HCT116 (cell line): Measurements from ENCODE around the gene DDX24. TPM values are rescaled to one million over a fixed set of nuclear protein-coding genes. Genes with fewer than 3 reads are reported as not detected.

ENCODE experiments used
- ATAC-seq: fragments of 200-7000 bp; cut with Tn5 transposase; 2 replicates; pipeline ENCODE4 v1.9.1; 2020; ENCODE audit warnings: mild to moderate bottlenecking, moderate library complexity
- BruUV-seq: library from RNA; stranded (reverse); fragments of 400-500 nt; replicated peaks from 2 replicates; lab custom pipeline; 2021; lab: Mats Ljungman, UMichigan
- CTCF ChIA-PET: fragments of 300-600 bp; sonication (Branson Sonifier 250); formaldehyde crosslinking; loops from one replicate; lab custom pipeline; 2021; ENCODE audit warnings: antibody characterized with exemption; lab: Charles Lee
- POLR2A ChIA-PET: fragments of 300-600, 350-600 bp; sonication (Branson Sonifier 250); formaldehyde crosslinking; loops from one replicate; lab custom pipeline; 2021; ENCODE audit warnings: antibody characterized with exemption; lab: Charles Lee
- RAD21 ChIA-PET, 2 experiments: fragments of 300-600 bp; sonication (Branson Sonifier 250); formaldehyde crosslinking; loops; one replicate each; lab custom pipeline; 2023; ENCODE audit warnings: low total read pairs in 2 of 2; ENCODE audit not compliant: uncharacterized antibody in 2 of 2, unreplicated experiment in 2 of 2, low non-redundant PET in 1 of 2; lab: Charles Lee
- DNase-seq: peaks from one replicate; pipeline ENCODE4 v3.0.0-alpha.2; 2010; ENCODE audit warnings: low read depth, low spot score
- H2AFZ ChIP-seq: fragments of 200-600 bp; shearing (Covaris generic), sonication (generic); 2 replicates; pipeline ENCODE4 v1.6.1; 2017; ENCODE audit warnings: low read depth, mixed run types, mixed read lengths, antibody characterized with exemption, low read length; ENCODE audit not compliant: poor library complexity, severe bottlenecking
- H3K27ac ChIP-seq: 2 replicates; pipeline ENCODE4 v1.5.1; 2012; ENCODE audit warnings: low read depth, low read length
- H3K27me3 ChIP-seq: fragments of 200-600 bp; sonication (generic); 2 replicates; pipeline ENCODE4 v1.6.1; 2016; ENCODE audit warnings: mixed run types, low read length, mixed read lengths; ENCODE audit not compliant: insufficient read depth
- H3K36me3 ChIP-seq, 2 experiments: fragments of 200-500 bp in 1 of 2; fragments of 200-600 bp in 1 of 2; sonication (Bioruptor generic) in 1 of 2; sonication (generic) in 1 of 2; 2 replicates each; pipeline versions ENCODE4 v1.5.1 to v1.6.1; 2014 to 2016; ENCODE audit warnings: low read length in 2 of 2, inconsistent platforms in 1 of 2, mixed read lengths in 1 of 2, mixed run types in 1 of 2; ENCODE audit not compliant: insufficient read depth in 2 of 2, control insufficient read depth in 1 of 2
- H3K4me1 ChIP-seq, 2 experiments: fragments of 200-600 bp in 1 of 2; sonication (generic) in 1 of 2; 2 replicates each; pipeline versions ENCODE4 v1.5.1 to v1.6.1; 2012 to 2017; ENCODE audit warnings: low read length in 2 of 2, inconsistent platforms in 1 of 2, mild to moderate bottlenecking in 1 of 2, mixed read lengths in 1 of 2, mixed run types in 1 of 2, moderate library complexity in 1 of 2; ENCODE audit not compliant: insufficient read depth in 2 of 2, control insufficient read depth in 1 of 2
- H3K4me2 ChIP-seq: fragments of 200-600 bp; sonication (generic); 2 replicates; pipeline ENCODE4 v1.6.1; 2017; ENCODE audit warnings: mixed run types, low read length, mixed read lengths
- H3K4me3 ChIP-seq, 2 experiments: fragments of 200-600 bp in 1 of 2; sonication (generic) in 1 of 2; replicated peaks in 1 of 2; 2 replicates each; pipeline ENCODE4 v1.5.1; 2011 to 2016; ENCODE audit warnings: low read length in 2 of 2, control low read depth in 1 of 2, low read depth in 1 of 2, mild to moderate bottlenecking in 1 of 2, mixed read lengths in 1 of 2, mixed run types in 1 of 2
- H3K79me2 ChIP-seq: fragments of 200-600 bp; sonication (generic); 2 replicates; pipeline ENCODE4 v1.6.1; 2017; ENCODE audit warnings: mild to moderate bottlenecking, mixed run types, low read length, moderate library complexity, mixed read lengths; ENCODE audit not compliant: insufficient read depth
- H3K9ac ChIP-seq: fragments of 200-600 bp; sonication (generic); 2 replicates; pipeline ENCODE4 v1.6.1; 2016; ENCODE audit warnings: low read length, mixed read lengths
- H3K9me2 ChIP-seq: fragments of 200-600 bp; sonication (generic), shearing (Covaris generic); 2 replicates; pipeline ENCODE4 v1.6.1; 2017; ENCODE audit warnings: mixed run types, mild to moderate bottlenecking, moderate library complexity; ENCODE audit not compliant: insufficient read depth
- H3K9me3 ChIP-seq, 2 experiments: fragments of 200-500 bp in 1 of 2; fragments of 200-600 bp in 1 of 2; sonication (Bioruptor generic) in 1 of 2; sonication (generic) in 1 of 2; 2 replicates each; pipeline ENCODE4 v1.6.1; 2014 to 2017; ENCODE audit warnings: low read length in 2 of 2, mixed read lengths in 2 of 2, inconsistent platforms in 1 of 2, low read depth in 1 of 2, mild to moderate bottlenecking in 1 of 2, mixed run types in 1 of 2, moderate library complexity in 1 of 2; ENCODE audit not compliant: control insufficient read depth in 1 of 2, insufficient read depth in 1 of 2
- H4K20me1 ChIP-seq: fragments of 200-600 bp; sonication (generic), shearing (Covaris generic); 2 replicates; pipeline ENCODE4 v1.6.1; 2017; ENCODE audit warnings: mixed run types, mild to moderate bottlenecking, moderate library complexity; ENCODE audit not compliant: insufficient read depth
- CBX3 ChIP-seq: IDR thresholded peaks from 2 replicates; pipeline ENCODE4 v1.6.1; 2012; ENCODE audit warnings: low read depth
- CEBPB ChIP-seq: IDR thresholded peaks from 2 replicates; pipeline ENCODE4 v1.6.1; 2012; ENCODE audit warnings: low read depth
- ELF1 ChIP-seq: IDR thresholded peaks from 2 replicates; pipeline ENCODE4 v1.6.1; 2012; ENCODE audit warnings: low read depth, borderline replicate concordance
- EZH2 ChIP-seq: fragments of 200-600 bp; sonication (generic); IDR thresholded peaks from 2 replicates; pipeline ENCODE4 v1.6.1; 2017; ENCODE audit warnings: antibody characterized with exemption, mixed run types
- ZFX ChIP-seq: fragments of 450-650 bp; IDR thresholded peaks from 2 replicates; pipeline ENCODE4 v1.6.1; 2017
- intact Hi-C: fragments of 100-400 bp; cut with micrococcal nuclease; formaldehyde crosslinking; loops from 2 replicates; pipeline ENCODE4 v1.10.0; 2022
- total RNA-seq: library from RNA; stranded (reverse); gene quantifications from one replicate; pipeline ENCODE4 v1.2.1, GENCODE V29; 2021; ENCODE audit not compliant: unreplicated experiment
- TF ChIP-seq, protein P1 (sequence below): IDR thresholded peaks from 2 replicates; pipeline ENCODE4 v1.6.1; 2012
- TF ChIP-seq, protein P2 (sequence below): IDR thresholded peaks from 2 replicates; pipeline ENCODE4 v1.6.1; 2012; ENCODE audit warnings: low read depth

DDX24 gene
- total RNA-seq, 1 experiment from 2014 or later: 169 TPM

DNA sequence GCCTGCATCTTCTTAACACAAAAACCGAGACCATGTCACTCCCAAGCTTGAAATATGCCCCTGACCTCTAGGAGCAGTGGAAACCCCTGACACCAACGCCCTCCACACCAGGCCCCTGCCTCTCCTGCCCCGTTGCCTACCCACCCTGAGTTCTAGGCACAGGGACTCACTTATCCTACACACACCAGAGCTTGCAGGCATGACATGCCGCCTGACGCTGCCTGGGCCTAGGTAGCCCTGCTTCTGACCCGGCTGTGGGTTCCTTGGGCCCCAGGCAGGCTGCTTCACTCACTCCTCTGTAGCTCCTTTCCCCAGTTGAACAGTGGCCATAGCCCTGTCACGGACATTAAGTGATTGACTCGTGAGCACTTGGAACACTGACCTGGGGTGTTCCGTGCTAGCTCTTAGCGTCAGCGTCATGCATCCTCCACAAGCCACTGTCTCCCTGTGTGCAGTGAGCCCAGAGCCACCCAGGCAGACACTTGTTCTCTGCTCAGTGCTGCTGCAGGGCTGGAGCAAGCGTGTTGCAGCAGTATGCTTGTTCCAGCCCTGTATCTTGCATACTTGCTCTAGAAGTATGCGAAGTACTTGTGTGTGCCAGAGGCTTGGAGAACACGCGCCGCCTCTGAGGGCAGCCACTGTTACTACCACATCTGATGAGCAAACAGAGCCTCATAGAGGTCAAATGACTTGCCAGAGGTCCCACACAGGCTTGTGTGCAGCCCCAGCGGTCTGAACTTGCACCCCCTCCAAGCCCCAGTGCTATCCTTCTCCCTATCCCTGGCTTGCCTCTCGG lies 39.3 kb downstream of the DDX24 start (continued):
- TF ChIP-seq, protein P1, sequence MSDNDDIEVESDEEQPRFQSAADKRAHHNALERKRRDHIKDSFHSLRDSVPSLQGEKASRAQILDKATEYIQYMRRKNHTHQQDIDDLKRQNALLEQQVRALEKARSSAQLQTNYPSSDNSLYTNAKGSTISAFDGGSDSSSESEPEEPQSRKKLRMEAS: no peak
- TF ChIP-seq EZH2: no peak
- TF ChIP-seq, protein P2, sequence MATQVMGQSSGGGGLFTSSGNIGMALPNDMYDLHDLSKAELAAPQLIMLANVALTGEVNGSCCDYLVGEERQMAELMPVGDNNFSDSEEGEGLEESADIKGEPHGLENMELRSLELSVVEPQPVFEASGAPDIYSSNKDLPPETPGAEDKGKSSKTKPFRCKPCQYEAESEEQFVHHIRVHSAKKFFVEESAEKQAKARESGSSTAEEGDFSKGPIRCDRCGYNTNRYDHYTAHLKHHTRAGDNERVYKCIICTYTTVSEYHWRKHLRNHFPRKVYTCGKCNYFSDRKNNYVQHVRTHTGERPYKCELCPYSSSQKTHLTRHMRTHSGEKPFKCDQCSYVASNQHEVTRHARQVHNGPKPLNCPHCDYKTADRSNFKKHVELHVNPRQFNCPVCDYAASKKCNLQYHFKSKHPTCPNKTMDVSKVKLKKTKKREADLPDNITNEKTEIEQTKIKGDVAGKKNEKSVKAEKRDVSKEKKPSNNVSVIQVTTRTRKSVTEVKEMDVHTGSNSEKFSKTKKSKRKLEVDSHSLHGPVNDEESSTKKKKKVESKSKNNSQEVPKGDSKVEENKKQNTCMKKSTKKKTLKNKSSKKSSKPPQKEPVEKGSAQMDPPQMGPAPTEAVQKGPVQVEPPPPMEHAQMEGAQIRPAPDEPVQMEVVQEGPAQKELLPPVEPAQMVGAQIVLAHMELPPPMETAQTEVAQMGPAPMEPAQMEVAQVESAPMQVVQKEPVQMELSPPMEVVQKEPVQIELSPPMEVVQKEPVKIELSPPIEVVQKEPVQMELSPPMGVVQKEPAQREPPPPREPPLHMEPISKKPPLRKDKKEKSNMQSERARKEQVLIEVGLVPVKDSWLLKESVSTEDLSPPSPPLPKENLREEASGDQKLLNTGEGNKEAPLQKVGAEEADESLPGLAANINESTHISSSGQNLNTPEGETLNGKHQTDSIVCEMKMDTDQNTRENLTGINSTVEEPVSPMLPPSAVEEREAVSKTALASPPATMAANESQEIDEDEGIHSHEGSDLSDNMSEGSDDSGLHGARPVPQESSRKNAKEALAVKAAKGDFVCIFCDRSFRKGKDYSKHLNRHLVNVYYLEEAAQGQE: no peak
- TF ChIP-seq CEBPB: no peak
- no peak for TF ChIP-seq CBX3
- no peak for TF ChIP-seq ELF1

DNA sequence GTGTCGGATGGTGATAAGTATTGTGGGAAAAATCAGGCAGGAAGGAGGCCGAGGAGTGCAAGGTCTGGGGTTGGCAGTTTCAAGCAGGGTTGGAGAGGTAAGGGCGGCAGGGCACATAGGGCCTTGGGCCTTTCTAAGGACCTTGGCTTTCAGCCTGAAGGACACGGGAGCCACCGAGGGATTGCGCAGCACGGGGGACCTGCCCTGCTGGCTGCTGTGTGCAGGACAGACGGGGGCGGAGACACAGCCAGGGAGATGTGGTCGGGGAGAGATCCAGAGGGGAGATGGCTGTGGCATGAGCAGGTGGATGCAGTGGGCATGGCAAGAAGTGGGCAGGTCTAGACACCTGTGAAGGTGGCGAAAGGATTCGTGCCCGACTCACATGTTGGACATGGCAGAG lies 40.2 kb downstream of the DDX24 start:
- Histone ChIP-seq H2AFZ (no peak overlapping the region), H3K9ac (no peak overlapping the region), H3K79me2 (no peaks in the 10 kb centered on the region), H3K4me3 (no peak overlapping the region), H3K4me2 (no peak overlapping the region), H4K20me1 (no peaks in the 10 kb centered on the region), H3K36me3 (peaks cover 0 to 4% of the 10 kb centered on the region in 2 experiments; a peak in 3 of 4 replicates), H3K9me3 (no peaks in the 10 kb centered on the region), H3K4me1 (peaks cover 3 to 10% of the 10 kb centered on the region in 2 experiments; a peak in 3 of 4 replicates), H3K27ac (no peak overlapping the region), H3K27me3 (no peaks in the 10 kb centered on the region), H3K9me2 (no peaks in the 10 kb centered on the region)
- POLR2A ChIA-PET: no interaction called here
- TF ChIP-seq ZFX: no peak
- DNase-seq (no peak), ATAC-seq (no peak)
- CTCF ChIA-PET: no interaction called here
- RAD21 ChIA-PET: no interaction called here
- BruUV-seq: no TSS peak
- intact Hi-C loops: no loop called here
